ENCODE measurements around the gene FOXR2. TPM values are rescaled to one million over a fixed set of nuclear protein-coding genes. Genes with fewer than 3 reads are reported as not detected.

The FOXR2 gene
- total RNA-seq = not detected

- Mint-ChIP-seq H3K9me3 (no peaks in the 10 kb centered on the region), H3K4me1 (ENCODE audit: low read depth) (no peaks in the 10 kb centered on the region), H3K27me3 (ENCODE audit: low read depth) (no peaks in the 10 kb centered on the region), H3K36me3 (ENCODE audit: low read depth) (no peaks in the 10 kb centered on the region), H3K4me3 (no peak within 1 kb of the TSS), H3K27ac (no peak within 1 kb of the TSS)
- CTCF ChIA-PET = no interaction called here
- no peak for DNase-seq
- intact Hi-C loops (cut with micrococcal nuclease) = no loop called here
Observed at GRCh38 chrX:55623100-55623499, at the start of gene FOXR2. Gene FOXR2 (plus strand): TSS chrX:55623400. CDS start chrX:55623712, 312 bp downstream.

- intact Hi-C loops (cut with micrococcal nuclease) = no loop called here
- Mint-ChIP-seq H3K4me1 (ENCODE audit: low read depth) (no peaks in the 10 kb centered on the region), H3K4me3 (no peak overlapping the region), H3K27ac (no peak overlapping the region), H3K27me3 (ENCODE audit: low read depth) (no peaks in the 10 kb centered on the region), H3K36me3 (ENCODE audit: low read depth) (no peaks in the 10 kb centered on the region), H3K9me3 (peaks cover 7% of the 10 kb centered on the region)
- CTCF ChIA-PET = interaction anchor here (0.7 kb wide), 1 partner anchor 1435 kb away, joined by 3 read pairs; no protein-coding TSS in a partner anchor
- DNase-seq = no peak
Observed at GRCh38 chrX:55579115-55579514, 44.1 kb upstream of the FOXR2 start.

GRCh38 chrX:55582447-55582846 lies 40.8 kb upstream of the FOXR2 start:
- Mint-ChIP-seq H3K4me3 (no peak overlapping the region), H3K36me3 (ENCODE audit: low read depth) (no peaks in the 10 kb centered on the region), H3K4me1 (ENCODE audit: low read depth) (no peaks in the 10 kb centered on the region), H3K27me3 (ENCODE audit: low read depth) (no peaks in the 10 kb centered on the region), H3K9me3 (peaks cover 7% of the 10 kb centered on the region), H3K27ac (no peak overlapping the region)
- intact Hi-C loops (cut with micrococcal nuclease) = no loop called here
- CTCF ChIA-PET = no interaction called here
- DNase-seq = no peak

GRCh38 chrX:55593296-55593695 lies 29.9 kb upstream of the FOXR2 start:
- H3K27ac Mint-ChIP-seq = no peak overlapping the region
- no peaks in the 10 kb centered on the region for H3K27me3 Mint-ChIP-seq (ENCODE audit: low read depth)
- no peaks in the 10 kb centered on the region for H3K36me3 Mint-ChIP-seq (ENCODE audit: low read depth)
- no peak for DNase-seq
- peaks cover 7% of the 10 kb centered on the region for H3K9me3 Mint-ChIP-seq
- H3K4me3 Mint-ChIP-seq = no peak overlapping the region
- CTCF ChIA-PET = no interaction called here
- intact Hi-C loops (cut with micrococcal nuclease) = no loop called here
- no peaks in the 10 kb centered on the region for H3K4me1 Mint-ChIP-seq (ENCODE audit: low read depth)

GRCh38 chrX:55593756-55594257 lies 29.4 kb upstream of the FOXR2 start:
- no peaks in the 10 kb centered on the region for H3K4me1 Mint-ChIP-seq (ENCODE audit: low read depth)
- H3K36me3 Mint-ChIP-seq (ENCODE audit: low read depth) = no peaks in the 10 kb centered on the region
- peaks cover 7% of the 10 kb centered on the region for H3K9me3 Mint-ChIP-seq
- H3K4me3 Mint-ChIP-seq = no peak overlapping the region
- no peaks in the 10 kb centered on the region for H3K27me3 Mint-ChIP-seq (ENCODE audit: low read depth)
- intact Hi-C loops (cut with micrococcal nuclease) = no loop called here
- CTCF ChIA-PET = no interaction called here
- DNase-seq = no peak
- no peak overlapping the region for H3K27ac Mint-ChIP-seq

GRCh38 chrX:55598333-55598732 lies 24.9 kb upstream of the FOXR2 start:
- no peaks in the 10 kb centered on the region for H3K4me1 Mint-ChIP-seq (ENCODE audit: low read depth)
- H3K4me3 Mint-ChIP-seq = no peak overlapping the region
- peaks cover 5% of the 10 kb centered on the region for H3K9me3 Mint-ChIP-seq
- no peaks in the 10 kb centered on the region for H3K27me3 Mint-ChIP-seq (ENCODE audit: low read depth)
- no peak overlapping the region for H3K27ac Mint-ChIP-seq
- H3K36me3 Mint-ChIP-seq (ENCODE audit: low read depth) = no peaks in the 10 kb centered on the region
- no peak for DNase-seq
- intact Hi-C loops (cut with micrococcal nuclease) = no loop called here
- CTCF ChIA-PET = no interaction called here

GRCh38 chrX:55619547-55619946 lies 3.7 kb upstream of the FOXR2 start:
- Mint-ChIP-seq H3K36me3 (ENCODE audit: low read depth) (no peaks in the 10 kb centered on the region), H3K4me1 (ENCODE audit: low read depth) (no peaks in the 10 kb centered on the region), H3K27me3 (ENCODE audit: low read depth) (no peaks in the 10 kb centered on the region), H3K9me3 (no peaks in the 10 kb centered on the region), H3K4me3 (no peak overlapping the region), H3K27ac (no peak overlapping the region)
- no peak for DNase-seq
- intact Hi-C loops (cut with micrococcal nuclease) = no loop called here
- CTCF ChIA-PET = no interaction called here

GRCh38 chrX:55624403-55624802 lies 1.2 kb downstream of the FOXR2 start:
- CTCF ChIA-PET = no interaction called here
- Mint-ChIP-seq H3K27ac (no peak overlapping the region), H3K9me3 (no peaks in the 10 kb centered on the region)

GRCh38 chrX:55636109-55636508 lies 12.9 kb downstream of the FOXR2 start:
- no peaks in the 10 kb centered on the region for H3K36me3 Mint-ChIP-seq (ENCODE audit: low read depth)

More at GRCh38 chrX:55624403-55624802, 1.2 kb downstream of the FOXR2 start:
- H3K4me1 Mint-ChIP-seq (ENCODE audit: low read depth) = no peaks in the 10 kb centered on the region
- no peak for DNase-seq
- no peaks in the 10 kb centered on the region for H3K27me3 Mint-ChIP-seq (ENCODE audit: low read depth)
- H3K4me3 Mint-ChIP-seq = no peak overlapping the region
- no peaks in the 10 kb centered on the region for H3K36me3 Mint-ChIP-seq (ENCODE audit: low read depth)
- intact Hi-C loops (cut with micrococcal nuclease) = no loop called here

GRCh38 chrX:55638933-55639332 lies 15.7 kb downstream of the FOXR2 start:
- H3K36me3 Mint-ChIP-seq (ENCODE audit: low read depth) = no peaks in the 10 kb centered on the region
- no peak overlapping the region for H3K27ac Mint-ChIP-seq
- H3K4me1 Mint-ChIP-seq (ENCODE audit: low read depth) = no peaks in the 10 kb centered on the region
- no peaks in the 10 kb centered on the region for H3K27me3 Mint-ChIP-seq (ENCODE audit: low read depth)
- no peak for DNase-seq
- H3K9me3 Mint-ChIP-seq = no peaks in the 10 kb centered on the region
- CTCF ChIA-PET = no interaction called here
- intact Hi-C loops (cut with micrococcal nuclease) = no loop called here
- H3K4me3 Mint-ChIP-seq = no peak overlapping the region

More at GRCh38 chrX:55636109-55636508, 12.9 kb downstream of the FOXR2 start:
- no peaks in the 10 kb centered on the region for H3K27me3 Mint-ChIP-seq (ENCODE audit: low read depth)
- intact Hi-C loops (cut with micrococcal nuclease) = no loop called here
- CTCF ChIA-PET = no interaction called here
- no peak overlapping the region for H3K4me3 Mint-ChIP-seq
- no peak for DNase-seq
- no peaks in the 10 kb centered on the region for H3K4me1 Mint-ChIP-seq (ENCODE audit: low read depth)
- no peaks in the 10 kb centered on the region for H3K9me3 Mint-ChIP-seq
- H3K27ac Mint-ChIP-seq = no peak overlapping the region

- CTCF ChIA-PET = no interaction called here
- H3K9me3 Mint-ChIP-seq = no peaks in the 10 kb centered on the region
- H3K4me3 Mint-ChIP-seq = no peak overlapping the region
- no peaks in the 10 kb centered on the region for H3K27me3 Mint-ChIP-seq (ENCODE audit: low read depth)
- no peaks in the 10 kb centered on the region for H3K4me1 Mint-ChIP-seq (ENCODE audit: low read depth)
- intact Hi-C loops (cut with micrococcal nuclease) = no loop called here
- no peak for DNase-seq
- no peaks in the 10 kb centered on the region for H3K36me3 Mint-ChIP-seq (ENCODE audit: low read depth)
- H3K27ac Mint-ChIP-seq = no peak overlapping the region
Observed at GRCh38 chrX:55640854-55641253, 17.7 kb downstream of the FOXR2 start.

GRCh38 chrX:55648434-55648833 lies 25.2 kb downstream of the FOXR2 start:
- peaks cover 2% of the 10 kb centered on the region for H3K9me3 Mint-ChIP-seq
- intact Hi-C loops (cut with micrococcal nuclease) = no loop called here

GRCh38 chrX:55659931-55660330 lies 36.7 kb downstream of the FOXR2 start:
- intact Hi-C loops (cut with micrococcal nuclease) = no loop called here
- no peaks in the 10 kb centered on the region for H3K4me1 Mint-ChIP-seq (ENCODE audit: low read depth)
- no peaks in the 10 kb centered on the region for H3K36me3 Mint-ChIP-seq (ENCODE audit: low read depth)
- no peaks in the 10 kb centered on the region for H3K9me3 Mint-ChIP-seq
- no peak overlapping the region for H3K4me3 Mint-ChIP-seq
- H3K27ac Mint-ChIP-seq = no peak overlapping the region
- DNase-seq = no peak
- CTCF ChIA-PET = no interaction called here
- H3K27me3 Mint-ChIP-seq (ENCODE audit: low read depth) = no peaks in the 10 kb centered on the region

More at GRCh38 chrX:55648434-55648833, 25.2 kb downstream of the FOXR2 start:
- DNase-seq = no peak
- Mint-ChIP-seq H3K4me3 (no peak overlapping the region), H3K4me1 (ENCODE audit: low read depth) (peaks cover 3% of the 10 kb centered on the region), H3K36me3 (ENCODE audit: low read depth) (no peaks in the 10 kb centered on the region), H3K27me3 (ENCODE audit: low read depth) (no peaks in the 10 kb centered on the region), H3K27ac (no peak overlapping the region)
- CTCF ChIA-PET = no interaction called here

GRCh38 chrX:55663584-55663983 lies 40.4 kb downstream of the FOXR2 start:
- Mint-ChIP-seq H3K4me1 (ENCODE audit: low read depth) (no peaks in the 10 kb centered on the region), H3K36me3 (ENCODE audit: low read depth) (no peaks in the 10 kb centered on the region), H3K27me3 (ENCODE audit: low read depth) (no peaks in the 10 kb centered on the region), H3K9me3 (no peaks in the 10 kb centered on the region), H3K4me3 (no peak overlapping the region), H3K27ac (no peak overlapping the region)
- intact Hi-C loops (cut with micrococcal nuclease) = no loop called here
- DNase-seq = no peak
- CTCF ChIA-PET = no interaction called here
